Activated CD4-positive, alpha-beta memory T cell treated with anti-CD3 and anti-CD28 coated beads, Interleukin-2, amount 10 ng/mL, durations not matched to agents 7 days and 5 days (primary cell): ENCODE measurements around the gene PLP1. TPM values are rescaled to one million over a fixed set of nuclear protein-coding genes. Genes with fewer than 3 reads are reported as not detected.
"Not testable (repeated sequence)": the region's sequence is repeated elsewhere in the genome, so short reads cannot be mapped to it uniquely, and the experiment has no call there.

Experiments
- CTCF ChIA-PET: fragments of 350-600 bp; sonication (Branson Sonifier 250); formaldehyde crosslinking; loops from one replicate; lab custom pipeline; 2021; ENCODE audit warnings: antibody characterized with exemption, inconsistent platforms; lab: Charles Lee
- POLR2A ChIA-PET: fragments of 350-600 bp; sonication (Branson Sonifier 250); formaldehyde crosslinking; loops from one replicate; lab custom pipeline; 2021; ENCODE audit warnings: antibody characterized with exemption; lab: Charles Lee
- DNase-seq: peaks from one replicate; pipeline ENCODE4 v3.0.0-alpha.2; 2020
- H3K27ac Mint-ChIP-seq: one replicate; pipeline ENCODE4 v1.8.0; 2021; ENCODE audit warnings: mild to moderate bottlenecking, mixed read lengths
- H3K27me3 Mint-ChIP-seq: one replicate; pipeline ENCODE4 v1.8.0; 2021; ENCODE audit warnings: mixed read lengths
- H3K36me3 Mint-ChIP-seq: one replicate; pipeline ENCODE4 v1.8.0; 2021; ENCODE audit warnings: low read depth, mixed read lengths
- H3K4me1 Mint-ChIP-seq: one replicate; pipeline ENCODE4 v1.8.0; 2021; ENCODE audit warnings: mixed read lengths
- H3K4me3 Mint-ChIP-seq: one replicate; pipeline ENCODE4 v1.8.0; 2021; ENCODE audit warnings: mild to moderate bottlenecking, mixed read lengths
- H3K9me3 Mint-ChIP-seq: one replicate; pipeline ENCODE4 v1.8.0; 2021; ENCODE audit warnings: mixed read lengths
- total RNA-seq, 2 experiments: library from RNA; stranded (reverse); gene quantifications; one replicate each; pipeline ENCODE4 v1.2.3, GENCODE V29; 2021

The PLP1 gene
- total RNA-seq, 2 experiments from 2014 or later: not detected

GRCh38 chrX:103756736-103757135 lies 19.9 kb upstream of the PLP1 start:
- POLR2A ChIA-PET: no interaction called here
- H3K27ac Mint-ChIP-seq: no peak overlapping the region
- no peaks in the 10 kb centered on the region for H3K36me3 Mint-ChIP-seq
- H3K4me3 Mint-ChIP-seq: no peak overlapping the region
- CTCF ChIA-PET: no interaction called here
- no peaks in the 10 kb centered on the region for H3K4me1 Mint-ChIP-seq
- peaks cover 1% of the 10 kb centered on the region for H3K27me3 Mint-ChIP-seq
- no peaks in the 10 kb centered on the region for H3K9me3 Mint-ChIP-seq
- DNase-seq: no peak

DNA sequence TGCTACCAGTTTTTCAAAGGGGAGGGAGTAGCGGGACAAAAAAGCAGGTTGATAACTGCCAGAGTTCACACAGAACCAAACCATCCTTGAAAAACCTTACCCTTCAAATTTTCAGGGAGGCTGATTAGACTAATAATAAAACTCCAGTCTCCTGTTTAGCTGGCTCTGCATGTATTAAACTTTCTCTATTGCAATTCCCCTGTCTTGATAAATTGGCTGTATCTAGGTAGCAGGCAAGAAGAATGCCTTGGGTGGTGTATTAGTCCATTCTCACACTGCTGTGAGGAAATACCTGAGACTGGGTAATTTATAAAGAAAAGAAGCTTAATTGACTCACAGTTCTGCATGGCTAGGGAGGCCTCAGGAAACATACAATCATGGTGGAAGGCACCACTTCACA lies 18.1 kb upstream of the PLP1 start:
- Mint-ChIP-seq H3K27me3 (peaks cover 1% of the 10 kb centered on the region), H3K4me3 (no peak overlapping the region), H3K9me3 (no peaks in the 10 kb centered on the region), H3K36me3 (no peaks in the 10 kb centered on the region), H3K27ac (no peak overlapping the region), H3K4me1 (no peaks in the 10 kb centered on the region)
- ChIA-PET POLR2A (no interaction called here), CTCF (no interaction called here)
- DNase-seq: no peak

GRCh38 chrX:103763541-103763940 lies 13.1 kb upstream of the PLP1 start:
- DNase-seq, H3K27me3 Mint-ChIP-seq, H3K4me1 Mint-ChIP-seq, CTCF ChIA-PET, H3K27ac Mint-ChIP-seq, H3K9me3 Mint-ChIP-seq, H3K36me3 Mint-ChIP-seq, POLR2A ChIA-PET, H3K4me3 Mint-ChIP-seq: not testable (repeated sequence)

DNA sequence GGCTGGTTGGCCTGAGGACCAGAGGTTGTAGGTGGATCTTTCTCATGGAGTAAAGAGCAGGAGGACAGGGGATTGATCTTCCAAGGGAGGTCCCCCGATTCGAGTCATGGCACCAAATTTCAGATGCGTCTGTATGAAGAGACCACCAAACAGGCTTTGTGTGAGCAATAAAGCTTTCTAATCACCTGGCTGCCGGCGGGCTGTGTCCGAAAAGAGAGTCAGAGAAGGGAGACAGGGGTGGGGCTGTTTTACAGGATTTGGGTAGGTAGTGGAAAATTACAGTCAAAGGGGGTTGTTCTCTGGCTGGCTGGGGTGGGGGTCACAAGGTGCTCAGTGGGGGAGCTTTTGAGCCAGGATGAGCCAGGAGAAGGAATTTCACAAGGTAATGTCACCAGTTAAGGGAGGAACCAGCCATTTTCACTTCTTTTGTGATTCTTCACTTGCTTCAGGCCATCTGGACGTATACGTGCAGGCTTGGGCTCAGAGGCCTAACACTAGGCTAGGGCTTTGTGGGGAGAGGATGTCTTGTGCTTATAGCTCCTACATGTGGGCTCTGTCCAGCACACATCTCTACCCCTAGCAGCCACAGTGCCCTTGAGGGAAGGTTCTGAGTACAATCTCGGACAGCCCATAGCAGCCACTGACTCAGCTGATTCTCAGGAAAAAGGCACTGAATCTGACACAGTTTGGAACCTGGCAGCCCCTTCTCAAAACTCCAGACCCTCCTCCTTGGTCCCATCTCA lies 9.7 kb upstream of the PLP1 start:
- H3K9me3 Mint-ChIP-seq, H3K27ac Mint-ChIP-seq, H3K27me3 Mint-ChIP-seq, CTCF ChIA-PET, POLR2A ChIA-PET, H3K36me3 Mint-ChIP-seq, DNase-seq, H3K4me1 Mint-ChIP-seq, H3K4me3 Mint-ChIP-seq: not testable (repeated sequence)

GRCh38 chrX:103773445-103773844 lies 3.2 kb upstream of the PLP1 start:
- ChIA-PET POLR2A (no interaction called here), CTCF (interaction anchor here (0.8 kb wide), 1 partner anchor 62 kb away, joined by 3 read pairs; no protein-coding TSS in a partner anchor)
- Mint-ChIP-seq H3K27me3 (no peaks in the 10 kb centered on the region), H3K9me3 (no peaks in the 10 kb centered on the region), H3K4me3 (no peak overlapping the region), H3K4me1 (no peaks in the 10 kb centered on the region), H3K27ac (no peak overlapping the region), H3K36me3 (no peaks in the 10 kb centered on the region)
- no peak for DNase-seq

DNA sequence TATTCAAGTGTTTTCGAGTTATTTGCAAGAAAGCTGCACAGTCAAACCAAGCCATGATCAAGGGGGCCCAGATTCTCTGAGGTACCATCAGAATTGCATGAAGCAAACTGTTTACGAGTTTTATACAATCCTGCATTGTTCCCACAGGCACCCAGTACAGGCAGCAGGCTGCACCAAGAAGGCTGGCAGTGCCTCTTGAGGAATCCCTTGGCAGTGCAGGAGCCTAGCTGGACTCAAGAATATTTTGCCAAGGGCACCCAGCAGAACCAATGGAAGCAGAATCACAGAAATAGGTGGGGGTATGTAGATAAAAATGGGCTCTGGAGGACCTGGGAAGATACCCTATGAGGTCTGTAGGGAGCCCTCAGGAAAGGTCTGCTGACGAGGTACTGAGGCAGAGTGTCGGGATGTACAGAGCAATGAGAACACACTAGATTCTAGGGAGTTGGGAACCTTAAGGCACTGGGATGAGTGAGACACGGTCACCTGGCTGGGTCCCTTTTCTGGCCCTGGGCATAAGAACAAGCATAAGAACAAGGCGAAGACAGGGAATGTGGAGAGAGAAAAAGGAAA lies 2.5 kb upstream of the PLP1 start:
- POLR2A ChIA-PET: no interaction called here
- H3K27ac Mint-ChIP-seq: no peak overlapping the region
- H3K36me3 Mint-ChIP-seq: no peaks in the 10 kb centered on the region
- H3K4me1 Mint-ChIP-seq: no peaks in the 10 kb centered on the region
- no peaks in the 10 kb centered on the region for H3K9me3 Mint-ChIP-seq
- no peaks in the 10 kb centered on the region for H3K27me3 Mint-ChIP-seq
- CTCF ChIA-PET: interaction anchor here (1.0 kb wide), 1 partner anchor 38 kb away, joined by 3 read pairs; no protein-coding TSS in a partner anchor
- DNase-seq: no peak
- no peak overlapping the region for H3K4me3 Mint-ChIP-seq

DNA sequence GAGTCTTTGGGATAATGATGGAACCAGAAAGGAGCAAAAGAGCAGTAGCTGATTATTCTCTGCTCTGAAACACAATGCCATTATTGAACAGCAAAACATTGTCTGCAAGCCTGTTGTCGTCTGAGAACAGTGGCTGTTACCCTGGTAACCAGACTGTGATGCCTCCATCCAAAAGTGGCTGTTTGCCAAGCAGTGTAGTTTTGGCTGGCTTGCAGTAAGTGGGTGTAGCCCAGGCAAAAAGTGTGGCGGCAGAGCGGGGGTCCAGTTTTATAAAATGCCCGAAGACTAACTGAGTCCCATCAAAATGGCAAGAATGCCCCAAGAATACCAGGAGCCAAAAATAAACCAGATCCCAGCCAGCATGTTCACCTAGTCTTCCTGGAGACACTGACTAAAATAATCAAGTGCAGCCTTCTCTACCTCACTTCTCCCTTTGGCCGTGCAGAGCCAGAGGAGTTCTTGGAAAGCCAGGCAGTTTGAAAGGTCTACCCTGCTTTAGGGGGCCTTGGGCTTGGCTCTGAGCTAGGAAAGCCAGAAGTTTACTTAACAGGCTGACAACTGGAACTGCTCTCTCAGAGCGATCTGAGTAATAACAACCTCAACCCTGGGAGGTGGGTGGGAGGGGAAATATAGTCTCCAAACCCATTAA lies 2.6 kb downstream of the PLP1 start:
- Mint-ChIP-seq H3K27me3 (no peaks in the 10 kb centered on the region), H3K4me3 (no peak overlapping the region), H3K4me1 (peaks cover 7% of the 10 kb centered on the region), H3K36me3 (no peaks in the 10 kb centered on the region), H3K9me3 (no peaks in the 10 kb centered on the region), H3K27ac (no peak overlapping the region)
- DNase-seq: no peak
- POLR2A ChIA-PET: no interaction called here
- CTCF ChIA-PET: no interaction called here

DNA sequence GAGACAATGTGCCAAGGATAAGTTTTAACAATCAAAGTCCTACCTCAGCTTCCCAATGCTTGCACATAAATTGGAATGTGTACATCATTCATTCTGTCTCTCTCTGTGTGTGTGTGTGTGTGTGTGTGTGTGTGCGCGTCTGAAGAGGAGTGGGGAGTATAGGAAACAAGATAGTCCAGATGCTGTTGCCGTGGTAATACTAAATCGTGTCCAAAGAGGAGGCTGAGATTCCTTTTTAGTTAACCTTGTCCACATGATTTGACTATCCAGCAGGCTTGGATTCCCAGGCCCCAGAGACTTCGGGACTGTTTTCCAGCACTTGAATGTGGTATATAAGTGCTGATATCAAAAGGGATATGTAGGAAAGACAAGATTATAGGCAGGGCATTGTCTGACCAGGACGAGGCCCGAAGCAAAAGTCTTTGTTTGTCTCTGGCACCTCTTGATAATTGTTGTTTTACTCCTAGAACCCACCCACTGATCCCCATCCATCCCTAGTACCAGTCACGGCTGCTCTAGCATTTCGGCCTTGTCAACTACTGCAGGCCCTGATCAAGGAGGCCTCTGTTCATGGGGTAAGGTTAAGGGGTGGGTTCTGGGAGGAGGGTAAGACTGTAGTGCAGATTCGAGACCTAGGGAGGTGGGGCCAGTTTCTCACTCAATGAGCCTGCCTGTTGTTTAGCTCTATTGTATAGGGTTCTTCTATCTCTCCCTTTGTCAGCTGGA lies 3.9 kb downstream of the PLP1 start:
- no peak overlapping the region for H3K4me3 Mint-ChIP-seq
- no peaks in the 10 kb centered on the region for H3K9me3 Mint-ChIP-seq
- no peak for DNase-seq
- ChIA-PET POLR2A (no interaction called here), CTCF (no interaction called here)
- no peaks in the 10 kb centered on the region for H3K36me3 Mint-ChIP-seq
- no peaks in the 10 kb centered on the region for H3K27me3 Mint-ChIP-seq
- peaks cover 7% of the 10 kb centered on the region for H3K4me1 Mint-ChIP-seq
- H3K27ac Mint-ChIP-seq: no peak overlapping the region

GRCh38 chrX:103781062-103781402 lies 4.4 kb downstream of the PLP1 start:
- ChIA-PET CTCF (no interaction called here), POLR2A (no interaction called here)
- Mint-ChIP-seq H3K4me1 (peaks cover 7% of the 10 kb centered on the region), H3K27me3 (no peaks in the 10 kb centered on the region), H3K36me3 (no peaks in the 10 kb centered on the region), H3K9me3 (no peaks in the 10 kb centered on the region), H3K27ac (no peak overlapping the region), H3K4me3 (no peak overlapping the region)
- no peak for DNase-seq

- ChIA-PET CTCF (no interaction called here), POLR2A (no interaction called here)
- DNase-seq: no peak
- Mint-ChIP-seq H3K36me3 (no peaks in the 10 kb centered on the region), H3K9me3 (no peaks in the 10 kb centered on the region), H3K4me1 (peaks cover 7% of the 10 kb centered on the region), H3K27me3 (no peaks in the 10 kb centered on the region), H3K27ac (no peak overlapping the region), H3K4me3 (no peak overlapping the region)
Measured at GRCh38 chrX:103781706-103782105, 5.1 kb downstream of the PLP1 start.

GRCh38 chrX:103782640-103783039 lies 6.0 kb downstream of the PLP1 start:
- peaks cover 7% of the 10 kb centered on the region for H3K4me1 Mint-ChIP-seq
- no peaks in the 10 kb centered on the region for H3K9me3 Mint-ChIP-seq
- no peak for DNase-seq
- H3K4me3 Mint-ChIP-seq: no peak overlapping the region
- ChIA-PET POLR2A (no interaction called here), CTCF (no interaction called here)
- no peaks in the 10 kb centered on the region for H3K27me3 Mint-ChIP-seq
- H3K36me3 Mint-ChIP-seq: no peaks in the 10 kb centered on the region
- H3K27ac Mint-ChIP-seq: no peak overlapping the region

DNA sequence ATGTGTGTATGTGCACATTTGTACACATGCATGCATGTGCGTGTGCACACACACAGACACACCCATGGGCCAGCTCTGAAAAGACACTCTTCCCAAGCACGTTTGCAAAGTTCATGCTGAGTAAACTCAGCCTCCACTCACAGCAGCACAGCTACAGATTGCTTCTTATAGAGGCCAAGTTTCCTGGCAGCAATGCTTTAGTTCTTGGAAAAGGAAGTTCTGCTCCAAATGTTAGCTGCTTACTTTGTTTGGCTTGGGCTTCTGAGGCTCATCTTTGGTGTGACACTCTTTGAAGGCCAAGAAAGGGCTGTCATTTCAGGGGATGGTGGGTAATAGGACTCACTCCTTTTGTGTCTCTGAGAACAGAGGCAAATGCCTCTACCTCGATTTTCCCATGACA lies 6.6 kb downstream of the PLP1 start:
- H3K4me3 Mint-ChIP-seq: no peak overlapping the region
- H3K9me3 Mint-ChIP-seq: no peaks in the 10 kb centered on the region
- H3K27me3 Mint-ChIP-seq: no peaks in the 10 kb centered on the region
- DNase-seq: no peak
- peaks cover 7% of the 10 kb centered on the region for H3K4me1 Mint-ChIP-seq
- ChIA-PET POLR2A (no interaction called here), CTCF (no interaction called here)
- H3K36me3 Mint-ChIP-seq: no peaks in the 10 kb centered on the region
- no peak overlapping the region for H3K27ac Mint-ChIP-seq

DNA sequence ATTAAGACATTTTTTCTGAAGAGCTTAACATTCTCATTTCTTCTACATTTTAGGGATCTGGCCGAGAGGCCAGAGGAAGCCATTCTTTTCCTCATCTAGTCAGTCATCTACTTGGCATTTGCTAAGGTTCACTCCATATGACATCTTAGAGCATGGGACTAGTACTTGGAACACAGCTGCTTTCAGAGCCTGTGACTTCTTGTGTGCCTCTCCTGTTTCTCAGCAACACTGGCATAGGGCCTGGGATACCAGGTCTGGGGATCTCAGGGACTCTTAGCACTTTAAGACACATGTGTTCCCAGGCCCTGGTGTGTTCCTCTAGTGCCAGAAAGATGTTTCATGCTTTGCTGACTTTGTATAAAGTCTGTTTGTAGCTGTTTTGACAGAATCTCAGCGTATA lies 7.3 kb downstream of the PLP1 start:
- no peaks in the 10 kb centered on the region for H3K9me3 Mint-ChIP-seq
- DNase-seq: no peak
- POLR2A ChIA-PET: no interaction called here
- CTCF ChIA-PET: no interaction called here
- peaks cover under 1% of the 10 kb centered on the region for H3K27me3 Mint-ChIP-seq
- no peaks in the 10 kb centered on the region for H3K36me3 Mint-ChIP-seq
- no peak overlapping the region for H3K4me3 Mint-ChIP-seq
- H3K4me1 Mint-ChIP-seq: peaks cover 7% of the 10 kb centered on the region
- H3K27ac Mint-ChIP-seq: no peak overlapping the region
